ENCODE data around the gene SEMA3A.
"Not testable (repeated sequence)": the region's sequence is repeated elsewhere in the genome, so short reads cannot be mapped to it uniquely, and the experiment has no call there.

SEMA3A gene

GRCh38 chr7:84069033-84069432 lies 125.6 kb downstream of the SEMA3A start:
- no peak for DNase-seq (ENCODE audit: low read depth, low spot score)

GRCh38 chr7:84062489-84062901 lies 132.1 kb downstream of the SEMA3A start:
- DNase-seq (ENCODE audit: low read depth, low spot score) = not testable (repeated sequence)

GRCh38 chr7:84060760-84061261 lies 133.8 kb downstream of the SEMA3A start:
- DNase-seq (ENCODE audit: low read depth, low spot score) = no peak

- DNase-seq (ENCODE audit: low read depth, low spot score) = no peak
Measured at GRCh38 chr7:84060000-84060399, 134.6 kb downstream of the SEMA3A start.

- DNase-seq (ENCODE audit: low read depth, low spot score) = no peak
Measured at GRCh38 chr7:84058311-84059076, 136.1 kb downstream of the SEMA3A start.

GRCh38 chr7:84057576-84057975 lies 137.0 kb downstream of the SEMA3A start:
- no peak for DNase-seq (ENCODE audit: low read depth, low spot score)

GRCh38 chr7:84055904-84056605 lies 138.5 kb downstream of the SEMA3A start:
- DNase-seq (ENCODE audit: low read depth, low spot score) = no peak

- not testable (repeated sequence) for DNase-seq (ENCODE audit: low read depth, low spot score)
Measured at GRCh38 chr7:84055199-84055598, 139.4 kb downstream of the SEMA3A start.

GRCh38 chr7:84049071-84049836 lies 145.3 kb downstream of the SEMA3A start:
- DNase-seq (ENCODE audit: low read depth, low spot score) = no peak

- DNase-seq (ENCODE audit: low read depth, low spot score) = no peak
Measured at GRCh38 chr7:84047085-84047484, 147.5 kb downstream of the SEMA3A start.

GRCh38 chr7:84044834-84045233 lies 149.8 kb downstream of the SEMA3A start:
- DNase-seq (ENCODE audit: low read depth, low spot score) = no peak

- DNase-seq (ENCODE audit: low read depth, low spot score) = no peak
Measured at GRCh38 chr7:84043661-84044191, 150.9 kb downstream of the SEMA3A start.

- DNase-seq (ENCODE audit: low read depth, low spot score) = no peak
Measured at GRCh38 chr7:84042110-84042539, 152.5 kb downstream of the SEMA3A start.

- no peak for DNase-seq (ENCODE audit: low read depth, low spot score)
Measured at GRCh38 chr7:84041649-84042048, 152.9 kb downstream of the SEMA3A start.

- DNase-seq (ENCODE audit: low read depth, low spot score) = no peak
Measured at GRCh38 chr7:84040355-84040754, 154.2 kb downstream of the SEMA3A start.

- DNase-seq (ENCODE audit: low read depth, low spot score) = no peak
Measured at GRCh38 chr7:84039432-84039831, 155.2 kb downstream of the SEMA3A start.

- DNase-seq (ENCODE audit: low read depth, low spot score) = no peak
Measured at GRCh38 chr7:84027678-84028077, 166.9 kb downstream of the SEMA3A start.

GRCh38 chr7:84025332-84025927 lies 169.2 kb downstream of the SEMA3A start:
- no peak for DNase-seq (ENCODE audit: low read depth, low spot score)

GRCh38 chr7:84022684-84023308 lies 171.8 kb downstream of the SEMA3A start:
- no peak for DNase-seq (ENCODE audit: low read depth, low spot score)

- DNase-seq (ENCODE audit: low read depth, low spot score) = no peak
Measured at GRCh38 chr7:84022009-84022408, 172.6 kb downstream of the SEMA3A start.
